PC-3 (cell line): ENCODE data around the gene LPCAT1. TPM values are rescaled to one million over a fixed set of nuclear protein-coding genes. Genes with fewer than 3 reads are reported as not detected.
A peak's percentile ranks its signal among the peaks of the same experiment; 100 is the strongest.
"Not testable (repeated sequence)": the region's sequence is repeated elsewhere in the genome, so short reads cannot be mapped to it uniquely, and the experiment has no call there.

Experiments
- ATAC-seq: fragments of 200-7000 bp; cut with Tn5 transposase; 2 replicates; pipeline ENCODE4 v1.9.1; 2020; ENCODE audit warnings: mild to moderate bottlenecking, moderate library complexity
- BruUV-seq: library from RNA; stranded (reverse); fragments of 400-500 nt; replicated peaks from 2 replicates; lab custom pipeline; 2021; lab: Mats Ljungman, UMichigan
- CTCF ChIA-PET: fragments of 300-600 bp; sonication (Branson Sonifier 250); formaldehyde crosslinking; loops from one replicate; lab custom pipeline; 2022; ENCODE audit warnings: antibody characterized with exemption; lab: Charles Lee
- POLR2A ChIA-PET: fragments of 300-600 bp; sonication (Branson Sonifier 250); formaldehyde crosslinking; loops from one replicate; lab custom pipeline; 2022; ENCODE audit warnings: antibody characterized with exemption; ENCODE audit not compliant: unreplicated experiment; lab: Charles Lee
- DNase-seq: peaks from one replicate; pipeline ENCODE4 v3.0.0-alpha.2; 2015
- H2AFZ ChIP-seq: fragments of 300-600 bp; sonication (generic); 2 replicates; pipeline ENCODE4 v1.6.0; 2016; ENCODE audit warnings: antibody characterized with exemption, low read length
- H3F3A ChIP-seq: fragments of 300-600 bp; sonication (generic); one replicate; pipeline ENCODE4 v1.6.0; 2017; ENCODE audit warnings: antibody characterized with exemption, low read length, control low read depth, mild to moderate bottlenecking; ENCODE audit not compliant: unreplicated experiment
- H3K27ac ChIP-seq: fragments of 300-600 bp; sonication (generic); 2 replicates; pipeline ENCODE4 v1.5.1; 2016; ENCODE audit warnings: mild to moderate bottlenecking, low read length
- H3K27me3 ChIP-seq: fragments of 300-600 bp; sonication (generic); 2 replicates; pipeline ENCODE4 v1.6.1; 2016; ENCODE audit warnings: low read length, mixed read lengths
- H3K36me3 ChIP-seq: fragments of 300-600 bp; sonication (generic); 2 replicates; pipeline ENCODE4 v1.6.1; 2016; ENCODE audit warnings: low read depth, mixed run types, low read length, mixed read lengths
- H3K4me1 ChIP-seq: fragments of 300-600 bp; sonication (generic); 2 replicates; pipeline ENCODE4 v1.5.1; 2016; ENCODE audit warnings: low read length; ENCODE audit not compliant: insufficient read depth
- H3K4me2 ChIP-seq: fragments of 300-600 bp; sonication (generic); 2 replicates; pipeline ENCODE4 v1.6.0; 2016; ENCODE audit warnings: low read length
- H3K4me3 ChIP-seq: fragments of 300-600 bp; sonication (generic); 2 replicates; pipeline ENCODE4 v1.5.1; 2016; ENCODE audit warnings: mild to moderate bottlenecking, low read length, mixed read lengths
- H3K79me2 ChIP-seq: fragments of 300-600 bp; sonication (generic); 2 replicates; pipeline ENCODE4 v1.6.1; 2017; ENCODE audit warnings: low read length, mixed read lengths
- H3K9ac ChIP-seq: fragments of 300-600 bp; sonication (generic); 2 replicates; pipeline ENCODE4 v1.6.0; 2016; ENCODE audit warnings: mild to moderate bottlenecking, low read length
- H3K9me2 ChIP-seq: fragments of 300-600 bp; sonication (generic); replicated peaks from 2 replicates; pipeline ENCODE4 v1.6.1; 2016; ENCODE audit warnings: mixed run types, low read length, mixed read lengths
- H3K9me3 ChIP-seq: fragments of 300-600 bp; sonication (generic); 2 replicates; pipeline ENCODE4 v1.6.1; 2016; ENCODE audit warnings: low read length, mixed read lengths
- H4K20me1 ChIP-seq: fragments of 300-600 bp; sonication (generic); 2 replicates; pipeline ENCODE4 v1.6.1; 2016; ENCODE audit warnings: low read length, mixed read lengths
- EZH2 ChIP-seq: fragments of 300-600 bp; sonication (generic); IDR thresholded peaks from one replicate; pipeline ENCODE4 v1.6.1; 2017; ENCODE audit warnings: antibody characterized with exemption, mild to moderate bottlenecking, low read length; ENCODE audit not compliant: unreplicated experiment
- EZH2phosphoT487 ChIP-seq: fragments of 300-600 bp; sonication (generic); IDR thresholded peaks from 2 replicates; pipeline ENCODE4 v1.6.1; 2018; ENCODE audit warnings: mild to moderate bottlenecking, antibody characterized with exemption, low read length, borderline replicate concordance
- intact Hi-C: fragments of 100-400 bp; cut with micrococcal nuclease; formaldehyde crosslinking; loops from 2 replicates; pipeline ENCODE4 v1.9.0; 2023
- total RNA-seq: library from RNA; depleted of rRNA; stranded (reverse); fragments of >200 nt; gene quantifications from 2 replicates; pipeline ENCODE4 v1.2.3, GENCODE V29; 2014
- TF ChIP-seq, protein P1 (sequence below): fragments of 300-600 bp; sonication (generic); conservative IDR thresholded peaks from 2 replicates; pipeline ENCODE4 v1.5.1; 2017; ENCODE audit warnings: antibody characterized with exemption, low read depth, mild to moderate bottlenecking, low read length

Gene LPCAT1
- total RNA-seq, 1 experiment from 2014 or later = 121 TPM

DNA sequence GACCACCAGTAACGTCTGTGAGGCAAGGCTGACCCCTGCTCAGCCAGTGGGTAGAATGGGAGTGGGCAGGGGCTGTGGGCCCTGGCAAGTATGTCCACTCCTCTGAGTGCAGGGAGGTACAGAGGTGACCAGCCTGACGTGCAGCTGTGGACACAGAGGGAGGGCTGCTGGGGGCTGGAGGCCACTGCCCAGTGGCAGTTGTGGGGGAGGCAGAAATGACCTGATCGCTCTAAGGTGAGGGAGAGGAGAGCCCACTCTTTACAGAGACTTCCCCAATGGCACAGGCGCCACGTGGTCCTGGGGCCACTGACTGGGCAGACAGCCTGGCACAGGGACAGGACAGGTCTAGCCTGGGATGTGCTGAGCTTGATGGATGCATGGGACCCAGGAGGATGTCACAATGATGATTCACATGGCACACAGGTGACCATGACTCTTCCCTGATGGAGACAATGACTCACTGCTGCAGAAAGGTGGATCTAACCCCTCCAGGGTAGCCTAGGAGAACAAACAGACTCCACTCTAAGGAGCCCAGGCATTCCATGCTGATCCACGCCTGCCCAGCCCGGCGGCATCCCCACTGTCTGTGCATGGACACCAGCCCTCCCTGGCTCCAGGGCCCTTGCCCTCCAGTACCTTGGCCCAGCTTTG is 7.7 kb downstream of the LPCAT1 start:
- peaks cover 13% of the 10 kb centered on the region for H3F3A ChIP-seq
- peak overlapping the region; percentile 88 for H3K9ac ChIP-seq
- no peaks in the 10 kb centered on the region for H3K9me2 ChIP-seq
- peaks cover 10% of the 10 kb centered on the region for H4K20me1 ChIP-seq
- TF ChIP-seq EZH2 = no peak
- TF ChIP-seq, protein P1, sequence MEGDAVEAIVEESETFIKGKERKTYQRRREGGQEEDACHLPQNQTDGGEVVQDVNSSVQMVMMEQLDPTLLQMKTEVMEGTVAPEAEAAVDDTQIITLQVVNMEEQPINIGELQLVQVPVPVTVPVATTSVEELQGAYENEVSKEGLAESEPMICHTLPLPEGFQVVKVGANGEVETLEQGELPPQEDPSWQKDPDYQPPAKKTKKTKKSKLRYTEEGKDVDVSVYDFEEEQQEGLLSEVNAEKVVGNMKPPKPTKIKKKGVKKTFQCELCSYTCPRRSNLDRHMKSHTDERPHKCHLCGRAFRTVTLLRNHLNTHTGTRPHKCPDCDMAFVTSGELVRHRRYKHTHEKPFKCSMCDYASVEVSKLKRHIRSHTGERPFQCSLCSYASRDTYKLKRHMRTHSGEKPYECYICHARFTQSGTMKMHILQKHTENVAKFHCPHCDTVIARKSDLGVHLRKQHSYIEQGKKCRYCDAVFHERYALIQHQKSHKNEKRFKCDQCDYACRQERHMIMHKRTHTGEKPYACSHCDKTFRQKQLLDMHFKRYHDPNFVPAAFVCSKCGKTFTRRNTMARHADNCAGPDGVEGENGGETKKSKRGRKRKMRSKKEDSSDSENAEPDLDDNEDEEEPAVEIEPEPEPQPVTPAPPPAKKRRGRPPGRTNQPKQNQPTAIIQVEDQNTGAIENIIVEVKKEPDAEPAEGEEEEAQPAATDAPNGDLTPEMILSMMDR = no peak
- peak; percentile 98 for DNase-seq
- no peaks in the 10 kb centered on the region for H3K27me3 ChIP-seq
- intact Hi-C loops = loop anchor here (2.0 kb wide), 2 partner anchors 85 to 125 kb away; no protein-coding TSS in a partner anchor
- H3K4me1 ChIP-seq = peaks cover 78% of the 10 kb centered on the region
- H3K9me3 ChIP-seq = no peaks in the 10 kb centered on the region
- POLR2A ChIA-PET = interaction anchor here (0.6 kb wide), 1 partner anchor 27 kb away, joined by 3 read pairs; no protein-coding TSS in a partner anchor
- H2AFZ ChIP-seq = no peak overlapping the region
- peak overlapping the region; percentile 72 for H3K4me2 ChIP-seq
- H3K79me2 ChIP-seq = peaks cover 90% of the 10 kb centered on the region
- BruUV-seq = no TSS peak
- peak; percentile 75 for ATAC-seq
- H3K27ac ChIP-seq = peak overlapping the region; percentile 97
- CTCF ChIA-PET = interaction anchor here (0.6 kb wide), 1 partner anchor 37 kb away, joined by 6 read pairs; no protein-coding TSS in a partner anchor
- H3K4me3 ChIP-seq = peak overlapping the region; percentile 21; the same call in 1 of the 2 replicates
- peaks cover 58% of the 10 kb centered on the region for H3K36me3 ChIP-seq

DNA sequence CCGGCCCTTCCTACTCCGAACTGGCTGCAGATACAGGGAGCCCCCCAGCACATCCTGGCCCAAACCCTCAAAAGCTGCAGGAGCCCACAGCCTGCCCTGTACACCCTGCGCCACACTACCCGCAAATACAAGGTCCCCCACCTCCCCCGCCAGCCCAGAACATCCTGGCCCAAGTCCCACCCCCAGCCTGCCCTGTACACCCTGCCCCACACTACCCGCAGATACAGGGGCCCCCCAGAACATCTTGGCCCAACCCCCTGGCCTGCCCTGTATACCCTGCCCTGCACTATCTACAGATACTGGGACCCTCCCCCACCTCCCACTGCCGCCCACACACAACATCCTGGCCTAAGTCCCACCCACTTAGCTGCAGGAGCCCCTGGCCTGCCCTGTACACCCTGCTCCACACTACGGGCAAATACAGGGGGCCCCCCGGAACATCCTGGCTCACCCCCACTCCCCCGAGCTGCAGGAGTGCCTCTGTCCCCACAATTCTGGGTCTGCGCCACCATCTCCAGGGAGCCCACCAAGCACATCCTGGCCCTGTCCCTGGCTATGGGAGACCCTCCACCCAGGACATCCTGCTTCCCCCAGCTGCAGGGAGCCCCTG is 8.3 kb downstream of the LPCAT1 start:
- no peak for ATAC-seq
- H3K9me3 ChIP-seq = no peaks in the 10 kb centered on the region
- peak overlapping the region; percentile 84 for H3K9ac ChIP-seq
- H3K36me3 ChIP-seq = peaks cover 61% of the 10 kb centered on the region
- no TSS peak for BruUV-seq
- no peak overlapping the region for H2AFZ ChIP-seq
- CTCF ChIA-PET = no interaction called here
- no peaks in the 10 kb centered on the region for H3K9me2 ChIP-seq
- peaks cover 13% of the 10 kb centered on the region for H3F3A ChIP-seq
- POLR2A ChIA-PET = no interaction called here
- H3K4me1 ChIP-seq = peaks cover 76% of the 10 kb centered on the region
- TF ChIP-seq EZH2phosphoT487 (no peak), EZH2 (no peak)
- TF ChIP-seq, protein P1 = no peak
- no peaks in the 10 kb centered on the region for H3K27me3 ChIP-seq
- peak overlapping the region; percentile 55 for H3K4me2 ChIP-seq
- peaks cover 90% of the 10 kb centered on the region for H3K79me2 ChIP-seq
- intact Hi-C loops = no loop called here
- H3K4me3 ChIP-seq = no peak overlapping the region
- H4K20me1 ChIP-seq = peaks cover 7% of the 10 kb centered on the region; the same call in 1 of the 2 replicates
- DNase-seq = no peak
- H3K27ac ChIP-seq = peak overlapping the region; percentile 97

DNA sequence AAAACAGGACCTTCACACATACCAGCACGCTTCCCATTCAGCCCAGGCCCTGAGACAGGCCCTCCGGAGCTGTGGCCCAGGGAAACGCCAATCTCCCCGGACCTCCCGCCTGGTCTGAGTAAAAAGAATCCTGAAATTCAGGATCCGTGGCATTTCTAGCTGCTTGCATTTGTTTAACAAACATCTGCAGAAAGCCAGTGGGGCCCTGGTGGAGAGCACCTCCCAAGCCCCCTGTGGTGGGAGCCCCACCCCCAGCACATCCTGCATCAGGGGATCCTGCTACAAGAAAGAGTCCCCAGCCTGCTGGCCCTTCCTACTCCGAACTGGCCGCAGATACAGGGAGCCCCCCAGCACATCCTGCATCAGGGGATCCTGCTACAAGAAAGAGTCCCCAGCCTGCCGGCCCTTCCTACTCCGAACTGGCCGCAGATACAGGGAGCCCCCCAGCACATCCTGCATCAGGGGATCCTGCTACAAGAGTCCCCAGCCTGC is 8.9 kb downstream of the LPCAT1 start:
- POLR2A ChIA-PET, H3K9me3 ChIP-seq, CTCF ChIA-PET, H3K4me3 ChIP-seq, BruUV-seq, intact Hi-C loops, H3K4me2 ChIP-seq, ATAC-seq, H3K9me2 ChIP-seq, H2AFZ ChIP-seq, H3K27me3 ChIP-seq, H4K20me1 ChIP-seq: not testable (repeated sequence)
- H3K36me3 ChIP-seq = peaks cover 60% of the 10 kb centered on the region
- peak; percentile 62 for DNase-seq
- peaks cover 13% of the 10 kb centered on the region for H3F3A ChIP-seq
- H3K27ac ChIP-seq = peak overlapping the region; percentile 97
- H3K4me1 ChIP-seq = peaks cover 71% of the 10 kb centered on the region
- peak overlapping the region; percentile 84; the same call in 1 of the 2 replicates for H3K9ac ChIP-seq
- peaks cover 90% of the 10 kb centered on the region for H3K79me2 ChIP-seq
